Loucy (cell line): ENCODE measurements around the gene NSUN2.

Experiments used
- EZH2phosphoT487 ChIP-seq: fragments of 200-600 bp; IDR thresholded peaks from 2 replicates; pipeline ENCODE4 v1.6.1; 2018; ENCODE audit warnings: antibody characterized with exemption, mild to moderate bottlenecking, moderate library complexity, borderline replicate concordance
- TF ChIP-seq, protein P1 (sequence below): fragments of 200-600 bp; sonication (generic); conservative IDR thresholded peaks from 2 replicates; pipeline ENCODE4 v1.5.1; 2014; ENCODE audit warnings: mild to moderate bottlenecking, antibody characterized with exemption, low read length

DNA sequence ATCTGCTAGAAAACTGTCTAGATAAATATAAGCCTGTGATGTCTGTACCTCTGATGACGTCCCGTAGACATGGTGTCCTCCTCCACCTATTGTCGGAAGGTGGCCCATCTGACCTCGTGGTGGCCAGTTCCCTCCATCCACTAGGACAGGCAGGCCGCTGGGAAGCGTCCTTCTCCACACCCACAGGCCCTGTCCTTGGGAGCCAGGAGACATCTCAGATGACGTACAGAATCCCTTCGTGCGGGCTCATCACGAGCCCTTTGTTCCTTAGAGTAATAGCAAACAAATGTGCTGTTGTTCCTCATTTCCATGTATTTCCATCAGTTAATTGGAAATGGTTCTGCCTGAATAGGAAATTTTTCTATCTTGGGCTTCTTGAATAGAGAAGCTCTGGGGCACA lies 42.0 kb upstream of the NSUN2 start:
- TF ChIP-seq, protein P1, sequence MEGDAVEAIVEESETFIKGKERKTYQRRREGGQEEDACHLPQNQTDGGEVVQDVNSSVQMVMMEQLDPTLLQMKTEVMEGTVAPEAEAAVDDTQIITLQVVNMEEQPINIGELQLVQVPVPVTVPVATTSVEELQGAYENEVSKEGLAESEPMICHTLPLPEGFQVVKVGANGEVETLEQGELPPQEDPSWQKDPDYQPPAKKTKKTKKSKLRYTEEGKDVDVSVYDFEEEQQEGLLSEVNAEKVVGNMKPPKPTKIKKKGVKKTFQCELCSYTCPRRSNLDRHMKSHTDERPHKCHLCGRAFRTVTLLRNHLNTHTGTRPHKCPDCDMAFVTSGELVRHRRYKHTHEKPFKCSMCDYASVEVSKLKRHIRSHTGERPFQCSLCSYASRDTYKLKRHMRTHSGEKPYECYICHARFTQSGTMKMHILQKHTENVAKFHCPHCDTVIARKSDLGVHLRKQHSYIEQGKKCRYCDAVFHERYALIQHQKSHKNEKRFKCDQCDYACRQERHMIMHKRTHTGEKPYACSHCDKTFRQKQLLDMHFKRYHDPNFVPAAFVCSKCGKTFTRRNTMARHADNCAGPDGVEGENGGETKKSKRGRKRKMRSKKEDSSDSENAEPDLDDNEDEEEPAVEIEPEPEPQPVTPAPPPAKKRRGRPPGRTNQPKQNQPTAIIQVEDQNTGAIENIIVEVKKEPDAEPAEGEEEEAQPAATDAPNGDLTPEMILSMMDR = no peak
- no peak for TF ChIP-seq EZH2phosphoT487
